CD4-positive, alpha-beta T cell treated with Interleukin-12 subunit alpha and Interleukin-12 subunit beta, for 1 hour (primary cell): ENCODE results near the gene ALDOB.
"Not testable (repeated sequence)": the region's sequence is repeated elsewhere in the genome, so short reads cannot be mapped to it uniquely, and the experiment has no call there.

Source experiments
- DNase-seq: peaks from one replicate; pipeline ENCODE4 v3.0.0-alpha.2; 2020

ALDOB gene

DNA sequence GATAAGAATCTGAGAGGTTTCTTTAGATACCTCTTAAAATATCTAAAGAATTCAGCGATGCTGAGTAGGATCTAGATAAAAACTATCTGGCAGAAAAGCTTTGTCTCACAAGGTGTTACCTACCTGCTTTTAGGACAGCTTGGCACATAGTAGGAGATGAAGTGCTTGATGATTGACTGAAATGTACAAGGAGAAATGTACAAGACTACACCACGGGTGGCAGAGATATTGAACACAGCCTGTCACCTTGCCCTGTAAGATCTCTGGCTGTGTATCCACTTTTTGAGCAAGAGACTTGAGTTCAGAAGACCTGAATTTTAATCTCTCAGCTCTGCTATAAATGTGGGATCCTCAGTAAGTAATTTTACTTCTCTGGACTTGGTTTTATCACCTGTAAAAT is 15.7 kb downstream of the ALDOB start:
- no peak for DNase-seq

- DNase-seq: no peak
Measured at GRCh38 chr9:101418518-101419430, 16.8 kb downstream of the ALDOB start.

DNA sequence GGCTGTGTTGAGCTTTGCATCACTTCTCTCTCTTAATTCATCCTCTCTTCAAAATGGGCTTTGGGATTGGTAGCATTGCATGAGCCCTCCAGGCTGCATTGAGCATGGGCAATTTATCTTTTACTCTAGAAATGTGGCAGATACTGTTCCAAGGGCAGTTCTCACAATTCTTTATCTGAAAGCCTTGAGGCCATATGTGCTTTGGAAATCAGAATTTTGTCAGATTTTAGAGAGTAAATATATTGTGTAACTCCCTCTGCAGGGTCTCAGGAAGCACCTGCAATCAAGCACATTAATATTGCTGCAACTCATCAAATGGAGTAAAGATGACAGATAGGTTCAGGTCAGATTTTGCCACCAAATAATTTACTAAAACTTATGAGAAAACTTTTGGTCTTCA is 17.6 kb downstream of the ALDOB start:
- DNase-seq: no peak

- no peak for DNase-seq
Measured at GRCh38 chr9:101417389-101417788, 18.2 kb downstream of the ALDOB start.

DNA sequence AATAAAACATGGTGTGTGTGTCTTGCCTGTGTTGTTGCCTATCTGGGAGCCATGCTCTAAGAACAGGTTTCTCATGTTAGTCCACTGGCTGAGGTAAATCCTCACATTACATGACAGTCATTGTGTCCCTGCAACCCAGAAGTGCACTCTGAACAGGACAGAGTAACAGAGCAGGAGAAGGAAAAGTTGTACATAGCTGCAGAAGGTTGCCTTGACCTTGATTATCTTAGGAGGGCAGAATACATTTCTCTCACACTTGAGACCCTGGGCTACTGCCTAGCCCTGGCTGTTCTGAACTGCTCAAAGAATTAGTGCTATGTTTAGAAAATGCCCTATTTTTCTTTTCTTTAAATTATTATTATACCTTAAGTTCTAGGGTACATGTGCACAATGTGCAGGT is 20.0 kb downstream of the ALDOB start:
- no peak for DNase-seq

DNA sequence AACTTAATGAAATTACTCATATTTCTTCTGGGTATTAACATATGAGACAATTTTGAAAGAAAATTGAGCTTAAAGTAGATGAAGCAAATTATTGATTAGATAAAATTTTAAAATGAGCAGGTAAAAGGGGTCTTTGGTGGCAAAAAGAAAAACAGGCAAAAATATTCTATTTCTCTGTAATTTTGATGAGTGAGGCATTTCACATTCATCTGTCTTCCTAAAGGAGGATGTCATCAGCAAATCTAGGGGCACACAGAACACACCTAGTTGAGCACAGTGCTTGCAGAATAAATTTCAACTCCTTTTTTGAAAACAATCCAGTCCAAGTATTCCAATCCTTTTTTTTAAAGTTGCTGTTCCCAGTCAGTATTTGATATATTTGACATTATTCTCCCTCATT is 20.7 kb downstream of the ALDOB start:
- no peak for DNase-seq

GRCh38 chr9:101409079-101409477 is 26.5 kb downstream of the ALDOB start:
- DNase-seq: no peak

DNA sequence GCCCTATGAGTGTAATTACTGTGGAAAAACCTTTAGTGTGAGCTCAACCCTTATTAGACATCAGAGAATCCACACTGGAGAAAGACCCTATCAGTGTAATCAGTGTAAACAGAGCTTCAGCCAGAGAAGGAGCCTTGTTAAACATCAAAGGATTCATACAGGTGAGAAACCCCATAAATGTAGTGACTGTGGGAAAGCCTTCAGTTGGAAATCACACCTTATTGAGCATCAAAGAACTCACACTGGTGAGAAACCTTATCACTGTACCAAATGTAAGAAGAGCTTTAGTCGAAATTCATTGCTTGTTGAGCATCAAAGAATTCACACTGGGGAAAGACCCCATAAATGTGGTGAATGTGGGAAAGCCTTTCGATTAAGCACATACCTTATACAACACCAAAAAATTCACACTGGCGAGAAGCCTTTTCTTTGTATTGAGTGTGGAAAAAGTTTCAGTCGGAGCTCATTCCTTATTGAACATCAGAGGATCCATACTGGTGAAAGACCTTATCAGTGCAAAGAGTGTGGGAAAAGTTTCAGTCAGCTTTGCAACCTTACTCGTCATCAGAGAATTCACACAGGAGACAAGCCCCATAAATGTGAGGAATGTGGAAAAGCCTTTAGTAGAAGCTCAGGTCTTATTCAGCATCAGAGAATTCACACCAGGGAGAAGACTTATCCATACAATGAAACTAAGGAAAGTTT is 27.0 kb downstream of the ALDOB start:
- DNase-seq: no peak

- no peak for DNase-seq
Measured at GRCh38 chr9:101403516-101404285, 31.9 kb downstream of the ALDOB start.

DNA sequence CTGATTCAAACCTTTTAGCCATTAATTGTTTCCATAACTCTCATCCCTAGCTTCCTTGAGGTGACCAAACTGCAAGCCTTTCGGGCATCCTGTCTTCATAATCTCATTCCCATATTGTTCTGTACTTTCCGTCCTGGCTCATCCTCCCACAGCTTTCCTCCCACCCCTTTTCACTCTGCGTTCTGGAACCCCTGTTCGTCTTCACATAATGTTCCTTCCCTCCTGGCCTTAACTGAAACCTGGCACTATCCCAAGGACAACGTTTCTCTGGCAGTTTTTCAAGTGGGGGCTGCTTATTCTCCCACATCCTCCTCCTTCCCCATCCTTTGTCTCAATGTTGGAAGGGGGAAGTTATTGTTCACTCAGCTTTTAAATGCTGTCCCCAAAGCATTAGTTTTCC is 35.5 kb downstream of the ALDOB start:
- no peak for DNase-seq

DNA sequence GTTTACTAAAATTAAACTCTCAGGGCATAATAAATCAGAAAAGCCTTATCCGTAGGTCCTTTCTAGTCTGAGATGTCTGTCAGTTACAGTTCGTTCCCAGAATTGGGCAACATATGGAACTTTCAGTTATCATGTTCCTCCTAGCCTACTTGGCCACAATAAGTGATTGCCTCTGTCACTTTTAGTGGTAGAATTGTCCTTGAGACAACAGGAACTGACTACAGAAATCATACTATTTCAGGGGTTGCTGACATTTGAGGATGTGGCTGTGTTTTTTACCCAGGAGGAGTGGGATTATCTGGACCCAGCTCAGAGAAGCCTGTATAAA is 36.0 kb downstream of the ALDOB start:
- no peak for DNase-seq

DNA sequence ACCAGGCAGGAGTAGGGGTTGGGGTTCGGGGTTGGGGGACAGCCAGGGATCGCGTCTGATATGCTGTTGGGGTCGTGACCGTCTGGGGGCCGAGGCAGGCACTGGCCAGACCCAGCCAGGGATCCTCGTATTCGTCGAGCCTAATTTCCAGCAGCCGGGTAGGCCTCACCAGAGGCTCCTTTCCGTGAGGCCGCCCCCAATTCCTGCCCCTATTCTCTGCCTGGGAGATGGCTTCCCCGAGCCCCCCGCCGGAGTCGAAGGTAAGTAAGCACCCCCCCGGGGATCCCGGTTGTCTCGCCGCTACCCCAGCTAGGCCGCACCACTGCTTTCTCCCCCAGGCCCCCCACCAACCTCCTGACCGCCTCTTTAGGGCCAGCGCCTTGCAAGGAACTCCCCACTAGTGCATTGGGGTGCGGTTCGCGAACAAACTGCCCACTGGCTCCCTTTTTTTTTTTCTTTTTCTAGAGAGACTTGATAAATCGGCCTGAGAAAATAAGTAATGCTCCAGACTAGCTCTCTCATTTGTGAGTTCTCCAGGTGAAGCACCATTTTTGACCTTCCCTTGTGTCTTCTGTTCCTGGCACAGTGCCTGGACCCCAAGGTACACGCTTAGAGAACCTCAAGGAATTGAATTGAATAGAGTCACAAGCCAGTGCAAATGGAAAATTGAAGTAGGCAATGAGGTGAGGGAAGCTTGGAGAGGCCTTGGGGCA is 36.5 kb downstream of the ALDOB start:
- no peak for DNase-seq

- DNase-seq: peak; percentile 98
Measured at GRCh38 chr9:101398068-101398929, 37.3 kb downstream of the ALDOB start, which contains the start of the genes MRPL50 and ZNF189. MRPL50 (minus strand) TSS chr9:101398618; CDS start chr9:101398592, 26 bp downstream. ZNF189 (plus strand) TSS chr9:101398851; CDS start chr9:101399157, 306 bp downstream.

- no peak for DNase-seq
Measured at GRCh38 chr9:101397746-101398067, 37.9 kb downstream of the ALDOB start.

DNA sequence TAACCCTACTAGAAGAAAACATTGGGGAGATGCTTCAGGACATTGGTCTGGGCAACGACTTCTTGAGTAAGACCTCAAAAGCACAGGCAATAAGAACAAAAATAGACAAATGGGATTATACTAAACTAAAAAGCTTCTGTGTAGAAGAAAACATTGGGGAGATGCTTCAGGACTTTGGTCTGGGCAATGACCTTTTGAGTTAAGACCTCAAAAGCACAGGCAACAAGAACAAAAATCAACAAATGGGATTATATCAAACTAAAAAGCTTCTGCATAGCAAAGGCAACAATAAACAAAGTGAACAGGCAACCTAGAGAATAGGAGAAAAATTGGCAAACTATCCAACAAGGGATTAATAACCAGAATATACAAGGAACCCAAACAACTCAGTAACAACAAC is 40.9 kb downstream of the ALDOB start:
- DNase-seq: no peak

DNA sequence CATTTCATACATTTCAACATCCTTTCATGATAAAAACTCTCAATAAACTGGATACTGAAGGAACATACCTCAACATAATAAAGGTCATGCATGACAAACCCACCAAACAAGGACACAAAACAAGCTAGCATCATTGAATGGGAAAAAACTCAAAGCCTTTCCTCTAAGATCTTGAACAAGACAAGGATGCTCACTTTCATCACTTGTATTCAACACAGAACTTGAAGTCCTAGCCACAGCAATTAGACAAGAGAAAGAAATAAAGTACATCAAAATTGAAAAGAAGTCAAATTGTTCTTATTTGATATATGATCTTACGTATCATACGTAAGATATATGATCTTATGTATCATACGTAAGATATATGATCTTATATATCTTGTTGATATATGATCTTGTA is 42.4 kb downstream of the ALDOB start:
- no peak for DNase-seq

- no peak for DNase-seq
Measured at GRCh38 chr9:101388507-101388993, 47.0 kb downstream of the ALDOB start.

DNA sequence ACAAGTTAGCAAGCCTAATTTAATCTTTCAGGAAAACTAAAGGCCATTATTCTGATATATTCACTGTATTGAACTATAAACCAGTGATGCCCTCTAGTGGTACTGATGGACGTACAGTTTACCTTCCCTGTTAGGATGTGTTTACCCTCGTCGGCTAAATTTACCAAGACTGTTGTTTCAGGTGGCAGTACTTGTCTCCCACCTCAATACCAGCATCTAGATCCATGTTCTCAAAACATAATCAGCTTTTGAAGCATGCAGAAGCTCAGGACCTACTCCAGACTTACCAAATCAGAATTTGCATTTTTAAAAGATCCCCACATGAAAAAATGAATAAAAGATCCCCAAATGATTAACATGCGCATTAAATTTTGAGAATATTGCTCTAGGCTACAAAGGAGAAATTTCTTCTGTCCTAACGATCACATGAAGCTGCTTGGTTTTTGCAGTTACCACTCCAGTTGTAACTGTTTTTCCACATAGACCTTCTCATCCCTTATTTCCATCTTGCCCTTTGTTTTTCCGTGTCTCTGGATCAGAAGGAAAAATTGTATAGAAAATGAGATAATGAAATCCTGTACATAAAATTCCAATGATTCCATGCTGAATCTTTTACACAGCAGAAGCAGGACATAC is 47.6 kb downstream of the ALDOB start:
- DNase-seq: peak; percentile 50

GRCh38 chr9:101384873-101385536 is 50.6 kb downstream of the ALDOB start, which contains the start of gene BAAT:
BAAT (minus strand) TSS chr9:101385006; CDS start chr9:101371404, 13,602 bp downstream.
- not testable (repeated sequence) for DNase-seq

DNA sequence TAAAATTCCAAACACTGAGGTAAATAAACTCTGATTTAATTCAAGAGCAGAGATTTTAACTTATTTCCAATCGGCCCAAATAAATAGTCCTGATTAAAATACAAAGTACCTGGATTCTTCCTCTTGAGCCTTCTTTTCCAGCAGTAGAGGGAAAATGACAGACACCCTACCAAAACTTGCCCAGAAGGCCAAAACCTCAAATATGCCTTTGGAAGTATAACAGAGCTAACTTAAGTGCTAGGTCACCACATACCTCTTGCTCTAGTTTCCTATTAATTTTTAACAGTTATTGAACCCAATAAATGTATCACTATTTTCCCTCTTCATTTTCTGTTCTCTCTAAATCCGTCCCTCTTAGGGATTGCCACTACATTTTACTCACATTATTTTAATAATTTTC is 52.2 kb downstream of the ALDOB start:
- DNase-seq: no peak
